Stimulated activated naive CD8-positive, alpha-beta T cell treated with anti-CD3 and anti-CD28 coated beads, Interleukin-15, Interleukin-2, amounts not matched to agents 100 U/mL and 50 U/mL, for 24 hours (primary cell): ENCODE measurements around the gene FBXO36.
"Not testable (repeated sequence)": the region's sequence is repeated elsewhere in the genome, so short reads cannot be mapped to it uniquely, and the experiment has no call there.

Experiments used
- ATAC-seq: fragments of 150-1000 bp; cut with Tn5 transposase; one replicate; pipeline ENCODE4 v1.10.0; 2021
- DNase-seq: peaks from one replicate; pipeline ENCODE4 v3.0.0; 2021

FBXO36 gene

DNA sequence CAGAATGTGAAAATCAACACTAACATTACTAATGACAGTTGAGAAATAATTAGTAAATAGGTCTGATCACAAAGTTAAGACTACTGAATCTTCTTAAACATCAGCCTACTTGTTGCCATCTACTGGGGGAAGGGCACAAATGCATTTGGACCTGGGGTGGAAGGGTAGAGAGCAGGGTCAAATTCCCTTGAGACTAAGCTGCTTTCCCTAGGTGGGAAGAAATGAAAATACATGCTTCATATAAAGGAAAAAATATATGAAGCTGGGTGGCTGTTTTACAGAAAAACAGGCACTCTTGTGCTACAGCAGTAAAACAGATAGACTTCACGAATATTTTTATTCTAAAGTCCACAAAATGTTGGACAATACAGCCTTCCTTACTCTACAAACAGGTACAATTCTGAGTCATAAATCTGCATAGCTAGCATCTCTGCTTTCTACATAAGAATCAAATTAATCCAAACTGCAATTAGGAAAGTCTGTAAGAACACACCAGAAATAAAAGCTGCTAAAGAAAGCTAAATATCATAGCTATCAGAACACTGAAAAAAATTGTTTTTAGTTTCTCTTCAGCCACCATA lies 11.4 kb upstream of the FBXO36 start:
- DNase-seq = peak; percentile 17
- no peak for ATAC-seq

DNA sequence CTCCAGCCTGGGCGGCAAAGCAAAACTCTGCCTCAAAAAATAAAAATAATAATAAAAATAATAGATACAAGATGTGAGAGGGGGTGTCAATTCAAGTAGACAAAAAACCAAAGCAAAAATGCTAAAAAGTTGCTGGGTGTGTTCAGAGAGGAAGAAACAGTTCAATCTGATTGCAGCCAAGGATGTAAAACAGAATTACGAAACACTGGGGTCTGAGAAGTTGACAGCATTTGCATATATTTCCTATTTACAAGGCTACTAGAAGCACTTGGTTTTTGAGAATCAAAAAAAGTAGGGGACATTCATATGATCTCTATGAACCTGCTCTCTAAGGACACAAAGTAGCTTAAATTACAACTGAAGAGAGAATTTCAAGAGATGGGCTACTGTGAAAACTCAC lies 8.1 kb upstream of the FBXO36 start:
- ATAC-seq (no peak), DNase-seq (no peak)

DNA sequence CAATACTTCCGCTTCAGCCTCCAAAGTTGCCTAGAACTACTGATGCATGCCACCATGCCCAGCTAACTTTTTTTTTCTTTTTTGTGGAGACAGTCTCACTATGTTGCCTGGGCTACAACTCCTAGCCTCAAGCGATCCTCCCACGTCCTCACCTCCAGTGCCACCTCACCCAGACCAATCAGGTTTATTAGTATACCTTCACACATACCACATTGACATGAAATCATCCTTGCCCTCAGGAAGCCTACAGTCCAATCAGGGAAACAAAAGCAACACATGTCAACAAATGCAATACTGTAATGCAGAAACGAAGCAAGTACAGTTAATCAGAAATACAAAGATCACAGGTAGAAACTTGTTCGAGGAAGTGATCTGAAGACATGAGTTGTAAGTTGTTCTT lies 4.5 kb upstream of the FBXO36 start:
- ATAC-seq = no peak
- DNase-seq = no peak

DNA sequence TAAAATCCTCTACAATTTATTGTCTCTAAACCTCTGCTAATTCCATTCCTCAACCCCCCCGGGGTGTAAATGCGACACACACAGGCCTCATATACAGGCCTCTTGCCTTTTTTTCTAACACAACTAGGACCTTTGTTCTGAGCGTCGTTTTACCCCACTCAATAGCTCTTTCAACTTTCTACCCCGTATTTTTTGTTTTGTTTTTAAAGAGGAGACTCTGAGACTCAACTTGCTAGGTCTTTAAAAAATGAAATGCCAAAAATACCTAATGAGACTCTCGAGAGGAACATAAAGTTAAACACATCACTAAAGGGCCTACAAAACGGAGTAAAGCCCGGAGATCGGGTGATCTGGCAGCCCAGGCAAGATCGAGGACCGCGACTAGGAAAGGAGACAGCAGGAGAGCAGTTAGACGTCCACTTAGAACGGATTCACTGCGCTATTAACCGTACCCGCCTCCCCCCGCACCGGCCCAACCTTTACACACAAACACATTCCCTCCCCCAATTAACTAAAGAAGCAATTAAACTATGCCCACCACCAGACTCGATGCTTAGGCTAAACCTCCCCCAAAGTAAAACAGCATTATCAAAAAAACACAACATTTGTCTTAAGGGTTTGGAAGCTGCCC lies 2.2 kb upstream of the FBXO36 start:
- peak; percentile 29 for DNase-seq
- ATAC-seq = no peak

DNA sequence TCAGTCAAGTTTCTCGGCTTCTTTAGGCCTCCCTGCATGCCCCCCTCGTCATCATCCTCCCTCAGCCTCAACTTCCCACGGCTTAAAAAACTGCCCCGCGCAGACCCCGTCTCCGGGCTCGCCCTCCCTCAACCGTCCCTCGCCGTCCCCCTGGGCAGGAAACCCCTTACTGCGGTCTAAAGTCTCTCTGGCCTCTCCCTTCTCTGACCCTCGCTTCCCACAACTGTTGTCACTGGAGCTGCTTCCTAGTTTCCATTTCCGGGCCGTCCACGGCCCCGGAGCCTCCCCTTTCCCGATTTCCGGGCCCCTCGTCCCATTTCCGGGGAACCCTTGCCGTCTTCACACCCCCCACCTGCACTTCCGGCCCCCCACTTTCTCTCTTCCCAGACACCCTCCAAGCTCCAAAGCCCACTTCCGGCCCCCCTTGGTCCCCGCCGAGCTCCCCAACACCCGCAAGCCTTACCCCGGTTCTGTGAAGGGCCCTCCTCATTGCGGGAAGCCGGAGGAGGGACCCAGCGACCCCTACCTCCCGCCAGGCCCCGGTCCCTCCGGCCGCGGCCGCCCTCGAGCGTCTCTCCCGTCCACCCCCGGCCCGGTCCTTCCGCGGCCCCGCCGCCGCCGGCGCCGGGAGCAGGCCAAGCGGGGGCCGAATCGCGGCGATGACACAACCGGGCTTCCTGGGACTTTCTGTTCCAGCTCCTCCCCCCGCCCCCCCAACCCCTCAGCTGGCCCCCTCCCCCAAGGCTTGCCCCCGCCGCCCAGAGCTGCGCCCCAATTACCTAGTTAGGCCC lies 1.0 kb upstream of the FBXO36 start:
- peak; percentile 29 for ATAC-seq

DNA sequence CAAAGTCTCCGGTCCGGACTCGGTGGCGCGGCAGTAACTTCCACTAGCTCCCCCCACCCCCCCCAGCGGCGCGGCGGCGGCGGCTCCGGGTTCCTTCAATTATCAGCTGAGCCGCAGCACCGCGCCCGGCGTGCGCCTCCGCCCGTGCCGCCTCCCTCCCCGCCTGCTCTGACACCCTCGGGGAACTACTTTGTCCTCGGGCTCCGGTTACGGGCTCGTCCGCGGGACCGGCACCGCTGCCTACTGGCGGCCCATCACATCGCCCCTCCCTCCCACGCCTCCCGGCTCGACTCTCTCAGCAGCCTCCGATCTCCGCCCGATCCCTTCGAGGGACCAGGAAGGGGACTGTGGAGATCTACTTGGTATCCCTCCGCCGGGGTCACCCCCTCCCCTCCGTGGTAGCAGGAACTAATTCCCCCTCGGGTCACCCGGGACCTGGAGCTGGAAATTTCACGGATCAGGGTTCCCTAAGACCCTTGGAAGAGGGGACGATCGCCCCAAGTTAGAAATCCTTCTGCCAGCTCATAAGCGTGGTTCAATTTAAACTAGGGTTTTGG lies 333 bp upstream of the FBXO36 start, which contains the start of gene TRIP12:
TSS of gene TRIP12 (minus strand) at position 118 of the 557 bp plus-strand sequence. CDS start 41,930 bp downstream, outside the sequence.
- peak; percentile 81 for ATAC-seq
- peak; percentile 88 for DNase-seq

More for the DNA sequence above, 1.0 kb upstream of the FBXO36 start:
- DNase-seq = peak; percentile 76

DNA sequence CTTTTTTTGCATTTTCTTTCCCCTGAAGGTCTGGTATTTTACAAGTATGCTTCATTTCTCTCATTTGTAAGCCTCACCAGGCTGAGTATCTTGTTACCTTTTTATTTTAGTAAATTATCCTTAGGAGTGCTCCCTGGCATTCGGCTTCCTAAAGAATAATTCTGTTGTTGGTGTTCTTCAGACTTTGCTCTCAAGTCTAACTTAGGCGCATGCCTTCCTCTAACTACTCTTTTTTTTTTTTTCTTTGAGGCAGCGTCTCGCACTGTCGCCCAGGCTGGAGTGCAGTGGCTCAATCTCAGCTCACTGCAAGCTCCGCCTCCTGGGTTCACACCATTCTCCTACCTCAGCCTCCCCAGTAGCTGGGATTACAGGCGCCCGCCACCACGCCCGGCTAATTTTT lies 2.2 kb downstream of the FBXO36 start:
- ATAC-seq, DNase-seq: not testable (repeated sequence)

DNA sequence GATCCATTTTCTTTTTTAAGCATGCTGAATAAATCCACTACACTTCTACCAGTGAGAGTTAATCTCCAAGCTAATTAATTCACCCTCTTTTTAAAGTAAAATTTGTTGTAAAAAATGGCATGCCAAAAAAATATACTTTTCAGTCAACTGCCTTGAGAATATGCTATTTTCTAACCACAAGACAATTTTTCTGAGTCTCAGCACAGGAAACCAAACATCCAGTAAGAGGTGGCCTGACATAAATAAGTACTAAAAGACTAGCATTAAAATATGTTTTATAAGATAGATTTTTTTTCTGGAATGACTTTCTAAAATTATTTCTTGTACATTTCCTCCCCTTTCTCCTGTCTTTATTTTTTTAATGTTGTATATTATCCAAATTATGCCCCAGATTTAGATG lies 2.9 kb downstream of the FBXO36 start:
- DNase-seq = no peak
- ATAC-seq = no peak

DNA sequence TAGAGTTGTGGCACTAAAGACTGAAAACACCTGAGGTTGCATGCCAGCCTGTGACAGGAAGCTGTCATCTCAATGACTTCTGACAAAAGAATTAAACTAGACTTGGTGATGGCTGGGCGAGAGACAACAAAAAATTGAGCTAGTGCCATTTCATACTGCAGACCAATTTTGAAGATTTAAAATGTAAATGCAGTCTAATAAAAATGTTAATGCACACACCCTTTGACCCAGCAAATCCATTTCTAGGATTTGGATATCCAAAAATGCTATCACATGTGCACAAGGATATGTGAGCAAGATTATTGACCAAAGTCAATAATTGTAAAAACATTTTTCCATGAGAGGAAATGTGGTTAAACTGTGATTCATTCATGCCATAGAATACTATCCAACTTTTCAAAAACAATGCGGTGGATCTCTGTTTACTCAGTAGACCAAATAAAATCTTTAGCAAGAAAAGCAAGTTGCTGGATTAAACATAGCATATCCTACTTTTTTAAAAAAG lies 5.6 kb downstream of the FBXO36 start:
- DNase-seq (no peak), ATAC-seq (no peak)

DNA sequence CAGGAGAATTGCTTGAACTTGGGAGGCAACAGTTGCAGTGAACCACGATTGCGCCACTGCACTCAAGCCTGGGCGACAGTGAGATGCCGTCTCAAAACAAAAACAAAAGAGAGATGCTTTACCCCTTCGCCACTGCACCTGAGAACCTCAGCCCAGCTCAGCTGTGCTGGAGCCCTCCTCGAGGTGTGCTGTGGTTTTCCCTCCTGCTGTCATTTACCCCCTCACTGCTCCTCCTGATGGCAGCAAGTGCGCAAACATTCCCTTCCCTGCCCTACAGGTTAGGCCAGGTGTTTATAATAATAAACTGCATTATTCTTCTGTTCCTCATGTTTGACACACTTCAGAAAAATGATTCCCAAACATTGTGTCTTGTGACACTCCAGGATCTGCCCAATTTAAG lies 8.4 kb downstream of the FBXO36 start:
- no peak for DNase-seq
- no peak for ATAC-seq

DNA sequence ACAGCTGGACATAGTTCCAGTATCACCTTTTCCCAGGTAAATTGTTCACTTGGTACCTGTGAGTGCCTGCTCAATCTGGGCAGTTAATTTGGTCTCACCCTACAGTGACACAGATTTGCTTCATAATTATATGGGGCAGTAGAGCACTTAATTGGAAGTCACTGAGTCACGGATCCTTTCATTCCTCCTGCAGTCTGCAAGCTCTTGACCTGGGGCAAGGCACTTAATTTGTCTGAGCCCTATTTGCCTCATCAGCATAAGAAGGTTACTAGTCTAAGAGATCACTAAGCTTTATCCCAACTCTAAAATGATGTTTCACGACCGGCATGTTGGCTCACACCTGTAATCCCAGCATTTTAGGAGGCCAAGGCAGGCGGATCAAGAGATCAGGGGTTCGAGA lies 8.9 kb downstream of the FBXO36 start:
- ATAC-seq = no peak
- no peak for DNase-seq

DNA sequence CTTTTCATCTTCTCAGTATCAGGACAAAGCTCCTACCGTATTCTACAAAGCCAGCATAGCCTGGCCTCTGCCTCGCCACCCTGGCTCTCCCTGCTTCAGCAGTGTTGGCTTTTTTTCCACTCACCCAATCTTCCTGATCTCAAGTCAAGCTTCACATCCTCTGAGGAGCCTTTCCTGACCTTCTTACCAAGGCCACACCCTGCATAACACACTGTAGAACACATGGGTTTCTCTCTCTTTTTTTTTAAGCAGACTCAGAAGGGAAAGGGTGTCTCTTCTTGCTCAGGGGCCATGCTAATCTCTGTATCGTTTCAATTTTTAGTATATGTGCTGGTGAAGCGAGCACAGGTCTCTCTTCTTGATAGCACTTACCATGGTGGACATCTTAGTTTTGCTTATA lies 15.2 kb downstream of the FBXO36 start:
- ATAC-seq (no peak), DNase-seq (no peak)

DNA sequence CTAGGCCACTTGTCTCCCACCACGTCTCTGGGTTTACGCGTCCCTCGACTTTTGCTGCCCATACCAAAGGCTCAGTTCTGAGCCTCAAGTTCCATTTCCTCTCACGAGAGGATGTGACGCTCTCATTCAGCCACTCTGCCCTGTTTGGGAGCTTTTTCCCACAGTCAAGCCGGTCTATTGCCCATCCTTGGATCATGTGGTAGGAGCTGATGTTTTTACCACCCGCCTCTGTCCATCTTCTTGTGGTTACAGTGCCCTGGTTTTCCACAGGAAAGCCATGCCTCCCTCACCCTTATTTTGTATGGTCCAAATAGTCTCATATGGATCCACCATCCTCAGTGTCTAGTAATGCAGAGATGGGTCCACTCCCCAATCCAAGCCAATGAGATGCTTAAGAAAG lies 20.4 kb downstream of the FBXO36 start:
- no peak for ATAC-seq

DNA sequence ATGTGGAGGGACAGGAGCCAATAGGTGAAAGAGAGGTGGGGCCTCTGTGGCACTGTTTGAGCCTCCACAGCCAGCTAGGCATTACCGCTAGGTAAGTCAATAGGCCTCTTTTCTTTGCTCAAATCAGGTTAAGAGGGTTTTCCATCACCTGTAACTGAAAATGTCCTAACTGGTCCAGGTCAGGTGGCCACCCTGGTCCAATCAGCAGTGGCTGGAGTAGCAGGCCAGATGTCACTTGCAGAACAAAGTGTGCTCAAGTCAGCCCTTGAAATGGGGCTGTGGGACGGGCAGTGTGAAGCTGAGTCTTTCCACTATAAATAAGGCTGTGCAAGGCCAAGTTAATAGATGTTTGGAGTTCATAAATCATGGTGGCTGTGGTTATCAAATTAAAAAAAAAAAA lies 20.9 kb downstream of the FBXO36 start:
- ATAC-seq = no peak
- DNase-seq = no peak

More for the DNA sequence above, 20.4 kb downstream of the FBXO36 start:
- DNase-seq = no peak

DNA sequence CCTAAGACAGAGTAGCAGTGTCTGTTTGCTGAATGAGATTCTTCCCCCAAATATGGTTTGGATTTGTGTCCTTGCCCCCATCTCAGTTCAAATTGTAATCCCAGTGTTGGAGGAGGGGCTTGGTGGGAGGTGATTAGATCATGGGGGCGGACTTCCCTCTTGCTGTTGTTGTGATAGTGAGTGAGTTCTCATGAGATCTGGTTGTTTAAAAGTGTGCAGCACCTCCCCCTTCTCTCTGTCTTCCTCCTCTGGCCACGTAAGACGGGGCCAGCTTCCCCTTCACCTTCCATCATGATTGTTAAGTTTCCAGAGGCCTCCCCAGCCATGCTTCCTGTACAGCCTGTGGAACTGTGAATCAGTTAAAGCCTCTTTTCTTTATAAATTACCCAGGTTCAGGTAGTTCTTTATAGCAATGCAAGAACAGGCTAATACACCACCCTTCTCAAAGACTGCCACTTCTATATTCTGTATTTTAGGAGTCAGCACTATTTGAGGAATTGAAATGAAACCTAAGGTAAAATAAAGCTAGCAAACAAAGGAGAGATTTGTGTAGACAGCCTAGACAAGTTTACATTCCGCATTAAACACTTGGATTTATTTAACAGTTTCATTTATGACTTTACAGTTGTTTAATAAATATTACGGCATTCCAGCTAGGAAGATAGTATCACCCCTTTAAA lies 21.6 kb downstream of the FBXO36 start:
- no peak for ATAC-seq
- no peak for DNase-seq

DNA sequence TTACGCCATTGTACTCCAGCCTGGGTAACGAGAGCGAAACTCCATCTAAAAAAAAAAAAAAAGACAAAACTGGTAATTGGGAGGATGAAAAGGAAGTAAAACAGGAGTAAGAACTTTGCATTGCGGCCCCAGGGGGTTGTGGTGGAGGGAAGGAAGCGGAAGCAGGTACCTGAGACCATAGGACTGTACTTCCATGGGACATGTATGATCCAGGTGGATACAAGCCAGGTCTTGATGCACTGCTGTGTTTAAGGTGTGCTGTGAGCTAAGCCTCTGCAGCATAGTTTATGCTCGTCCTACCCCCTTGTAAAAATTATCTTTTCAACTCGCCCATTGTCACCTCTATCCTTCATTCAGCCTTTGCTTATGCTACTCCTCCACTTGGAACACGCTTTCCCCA lies 23.7 kb downstream of the FBXO36 start:
- ATAC-seq (no peak), DNase-seq (no peak)

DNA sequence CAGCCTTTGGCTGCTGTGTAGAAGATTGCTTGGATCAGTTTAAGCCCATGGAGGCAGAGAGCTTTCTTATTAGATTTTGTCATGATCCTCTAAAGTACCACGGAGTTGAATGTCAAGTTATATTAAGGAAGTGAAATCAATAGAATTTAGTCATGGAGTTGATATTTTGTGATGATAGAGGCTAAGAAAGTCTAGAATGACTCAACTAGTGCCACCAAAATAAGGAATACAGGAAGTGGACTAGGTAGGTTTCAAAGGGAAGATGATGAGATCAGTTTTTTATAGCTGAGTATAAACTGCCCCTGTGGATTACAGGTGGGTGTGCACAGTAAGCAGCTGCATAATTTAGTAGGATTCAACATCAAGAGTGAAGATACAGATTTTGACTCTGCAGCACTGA lies 25.2 kb downstream of the FBXO36 start:
- ATAC-seq (peak; percentile 14), DNase-seq (no peak)

DNA sequence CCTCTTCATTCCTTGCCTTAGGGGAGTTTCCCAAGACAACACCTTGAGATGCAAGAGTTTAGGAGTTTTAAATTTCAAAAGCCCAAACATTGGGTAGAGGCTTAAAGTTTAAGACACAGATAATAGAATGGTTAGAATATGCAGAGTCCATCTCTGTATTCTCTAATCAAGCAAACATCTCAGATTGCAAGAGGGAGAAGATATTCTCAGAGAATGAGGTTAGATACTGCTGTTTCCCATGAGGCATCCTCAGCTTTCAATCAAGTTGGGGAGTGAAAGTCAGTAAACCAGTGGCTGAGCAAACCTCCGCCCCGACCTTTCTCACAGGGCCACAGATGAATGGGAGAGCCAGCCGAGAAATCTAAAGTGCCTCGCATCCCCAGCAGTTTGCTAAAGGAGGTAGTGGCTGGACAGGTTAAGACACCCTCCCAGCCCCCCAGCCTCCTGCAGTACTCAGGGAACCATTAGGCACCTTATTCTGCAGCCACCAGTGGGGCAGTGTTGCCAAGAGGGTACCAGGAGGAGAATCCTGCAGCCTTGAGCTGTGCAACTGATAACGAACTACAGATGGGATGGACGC lies 30.0 kb downstream of the FBXO36 start:
- no peak for DNase-seq
- ATAC-seq = no peak

DNA sequence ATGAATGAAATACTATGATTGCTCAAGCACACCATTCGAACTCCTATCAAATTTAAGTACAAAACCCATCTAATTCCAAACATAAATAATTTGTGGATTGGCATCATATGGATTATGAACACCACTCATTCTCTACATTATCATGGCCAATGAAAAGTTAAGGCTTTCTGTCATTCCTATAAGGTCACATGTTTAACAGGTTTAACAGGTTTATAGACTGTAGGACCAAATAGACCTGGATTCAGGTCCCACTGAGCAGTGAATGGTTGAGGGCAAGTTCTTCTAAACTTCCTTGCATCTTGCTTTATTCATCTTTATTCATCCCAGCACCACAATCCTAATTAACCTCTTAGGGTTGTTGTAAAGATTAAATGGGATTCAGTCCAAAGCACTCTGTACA lies 33.4 kb downstream of the FBXO36 start:
- ATAC-seq = no peak
- DNase-seq = no peak

DNA sequence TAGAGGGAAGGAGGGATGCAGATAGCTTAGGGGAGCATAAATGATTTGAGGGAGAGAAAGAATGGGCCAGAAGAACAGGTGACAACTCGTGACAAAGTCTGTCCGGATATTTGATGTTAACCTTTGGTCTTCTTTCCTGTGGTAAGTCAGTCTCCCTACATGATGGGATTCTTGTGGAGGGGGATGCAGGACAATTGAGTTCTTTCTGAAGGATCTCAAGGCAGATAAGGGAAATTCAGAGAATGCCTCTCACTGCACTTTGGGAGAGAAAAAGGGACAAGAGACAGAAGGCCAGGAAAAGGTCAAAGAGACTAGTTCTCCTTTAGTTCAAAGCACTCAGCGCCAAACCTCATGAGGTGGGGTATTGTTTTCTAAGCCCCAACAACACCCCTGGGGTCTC lies 34.2 kb downstream of the FBXO36 start:
- DNase-seq (no peak), ATAC-seq (no peak)

DNA sequence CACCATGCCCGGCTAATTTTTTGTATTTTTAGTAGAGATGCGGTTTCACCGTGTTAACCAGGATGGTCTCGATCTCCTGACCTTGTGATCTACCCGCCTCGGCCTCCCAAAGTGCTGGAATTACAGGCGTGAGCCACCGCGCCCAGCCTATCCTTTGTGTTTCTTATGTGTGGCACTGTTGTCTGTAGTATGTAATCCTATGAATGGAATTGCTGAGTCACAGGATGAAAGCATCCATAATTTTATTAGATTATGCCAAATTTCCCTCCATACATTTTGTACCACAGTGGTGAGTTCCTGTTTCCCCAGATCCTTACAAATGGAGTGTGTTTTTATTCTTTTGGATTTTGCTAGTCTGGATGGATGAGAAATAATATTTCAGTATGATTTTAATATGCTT lies 41.3 kb downstream of the FBXO36 start:
- not testable (repeated sequence) for ATAC-seq, DNase-seq

DNA sequence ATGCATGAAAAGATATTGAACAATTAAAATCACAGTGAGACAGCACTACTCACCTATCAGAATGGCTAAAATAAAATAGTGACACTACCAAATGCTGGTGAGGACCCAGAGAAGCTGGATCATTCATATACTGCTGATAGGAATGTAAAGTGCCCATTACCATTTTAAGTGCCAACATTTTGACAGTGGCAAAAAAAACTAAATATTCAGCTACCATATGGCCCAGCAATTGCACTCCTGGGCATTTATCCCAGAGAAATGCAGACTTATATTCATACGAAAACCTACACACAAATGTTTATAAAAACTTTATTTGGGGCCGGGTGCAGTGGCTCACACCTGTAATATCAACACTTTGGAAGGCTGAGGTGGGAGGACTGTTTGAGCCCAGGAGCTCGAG lies 47.6 kb downstream of the FBXO36 start:
- ATAC-seq = no peak

More for the DNA sequence above, 47.6 kb downstream of the FBXO36 start:
- no peak for DNase-seq
